ENCODE data around the gene FHL1.

DNA sequence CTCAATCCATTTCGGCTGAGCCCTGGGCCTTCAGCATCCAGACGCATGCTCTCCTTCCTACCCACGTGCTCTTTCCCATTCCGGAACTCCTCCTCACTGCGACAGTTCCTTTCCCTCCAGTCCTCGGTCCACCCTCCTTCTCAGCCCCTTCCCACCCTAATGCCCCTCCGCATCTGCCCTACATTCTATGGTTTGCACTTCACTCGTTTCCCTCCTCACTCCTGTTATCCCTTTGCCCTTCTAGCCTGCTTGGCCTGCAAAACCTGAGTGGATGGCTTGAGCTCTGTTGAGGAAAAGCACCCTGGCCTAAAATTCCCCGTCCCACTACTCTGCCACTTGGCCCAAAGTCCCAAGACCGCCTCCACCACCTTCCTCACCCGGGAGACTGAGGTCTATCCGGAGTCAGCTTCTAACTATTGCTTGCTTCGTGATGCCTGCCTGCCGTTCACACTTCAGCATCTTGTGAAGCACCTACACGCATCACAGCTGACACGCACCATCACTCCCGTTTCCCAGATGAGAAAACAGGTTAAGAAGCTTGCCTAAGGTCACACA, 65.3 kb downstream of the FHL1 start:
- TF ChIP-seq, protein P1, sequence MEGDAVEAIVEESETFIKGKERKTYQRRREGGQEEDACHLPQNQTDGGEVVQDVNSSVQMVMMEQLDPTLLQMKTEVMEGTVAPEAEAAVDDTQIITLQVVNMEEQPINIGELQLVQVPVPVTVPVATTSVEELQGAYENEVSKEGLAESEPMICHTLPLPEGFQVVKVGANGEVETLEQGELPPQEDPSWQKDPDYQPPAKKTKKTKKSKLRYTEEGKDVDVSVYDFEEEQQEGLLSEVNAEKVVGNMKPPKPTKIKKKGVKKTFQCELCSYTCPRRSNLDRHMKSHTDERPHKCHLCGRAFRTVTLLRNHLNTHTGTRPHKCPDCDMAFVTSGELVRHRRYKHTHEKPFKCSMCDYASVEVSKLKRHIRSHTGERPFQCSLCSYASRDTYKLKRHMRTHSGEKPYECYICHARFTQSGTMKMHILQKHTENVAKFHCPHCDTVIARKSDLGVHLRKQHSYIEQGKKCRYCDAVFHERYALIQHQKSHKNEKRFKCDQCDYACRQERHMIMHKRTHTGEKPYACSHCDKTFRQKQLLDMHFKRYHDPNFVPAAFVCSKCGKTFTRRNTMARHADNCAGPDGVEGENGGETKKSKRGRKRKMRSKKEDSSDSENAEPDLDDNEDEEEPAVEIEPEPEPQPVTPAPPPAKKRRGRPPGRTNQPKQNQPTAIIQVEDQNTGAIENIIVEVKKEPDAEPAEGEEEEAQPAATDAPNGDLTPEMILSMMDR (IDR thresholded peaks at IDR 0.05; ENCODE audit: low read depth, low read length), result no peak
- no peak for TF ChIP-seq EZH2phosphoT487 (IDR thresholded peaks at IDR 0.05; ENCODE audit: low read depth)
